ENCODE measurements around the gene CACNA1C. TPM values are rescaled to one million over a fixed set of nuclear protein-coding genes. Genes with fewer than 3 reads are reported as not detected.

The CACNA1C gene
- total RNA-seq, 1 experiment from 2014 or later, result 3.7 TPM

DNA sequence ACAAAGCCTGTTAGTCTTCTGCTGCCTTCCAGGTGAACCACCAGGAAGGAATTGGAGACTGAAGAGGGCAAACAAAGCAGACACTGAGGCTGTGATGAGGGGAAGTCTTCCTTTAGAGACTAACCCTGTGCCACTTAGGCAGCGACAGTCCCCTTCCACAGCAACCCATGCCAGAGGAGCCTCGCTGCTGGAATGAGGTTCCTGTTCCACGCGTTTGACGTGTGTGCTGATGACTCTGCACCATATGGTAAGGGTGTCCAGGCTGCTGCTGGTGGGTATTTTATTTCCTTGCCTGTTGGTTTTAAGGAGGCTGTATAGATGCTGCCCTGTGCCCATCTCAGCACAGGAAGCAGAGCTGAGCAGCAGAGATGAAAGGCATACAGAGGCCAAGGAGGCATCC, 380.1 kb downstream of the CACNA1C start:
- Histone ChIP-seq H3K27ac (ENCODE audit: low read depth, low read length, poor library complexity, severe bottlenecking) (no peak overlapping the region), H3K36me3 (ENCODE audit: insufficient read depth, low read length, poor library complexity, severe bottlenecking) (no peaks in the 10 kb centered on the region), H3K4me1 (ENCODE audit: insufficient read depth, low read length, poor library complexity, severe bottlenecking) (no peaks in the 10 kb centered on the region), H3K4me3 (ENCODE audit: low read depth, low read length, poor library complexity, severe bottlenecking) (no peak overlapping the region), H3K27me3 (replicated peaks; ENCODE audit: insufficient read depth, low read depth, low read length, poor library complexity) (no peaks in the 10 kb centered on the region), H3K9me3 (ENCODE audit: low read depth, low read length, poor library complexity, severe bottlenecking) (no peaks in the 10 kb centered on the region)
- ChIA-PET CTCF (no interaction called here), POLR2A (ENCODE audit: low non-redundant PET) (no interaction called here)
- BruUV-seq (replicated peaks), result no TSS peak
- no peak for TF ChIP-seq EZH2 (IDR thresholded peaks at IDR 0.05; ENCODE audit: borderline replicate concordance, low read depth, low read length, poor library complexity, severe bottlenecking)
- TF ChIP-seq, protein P1, sequence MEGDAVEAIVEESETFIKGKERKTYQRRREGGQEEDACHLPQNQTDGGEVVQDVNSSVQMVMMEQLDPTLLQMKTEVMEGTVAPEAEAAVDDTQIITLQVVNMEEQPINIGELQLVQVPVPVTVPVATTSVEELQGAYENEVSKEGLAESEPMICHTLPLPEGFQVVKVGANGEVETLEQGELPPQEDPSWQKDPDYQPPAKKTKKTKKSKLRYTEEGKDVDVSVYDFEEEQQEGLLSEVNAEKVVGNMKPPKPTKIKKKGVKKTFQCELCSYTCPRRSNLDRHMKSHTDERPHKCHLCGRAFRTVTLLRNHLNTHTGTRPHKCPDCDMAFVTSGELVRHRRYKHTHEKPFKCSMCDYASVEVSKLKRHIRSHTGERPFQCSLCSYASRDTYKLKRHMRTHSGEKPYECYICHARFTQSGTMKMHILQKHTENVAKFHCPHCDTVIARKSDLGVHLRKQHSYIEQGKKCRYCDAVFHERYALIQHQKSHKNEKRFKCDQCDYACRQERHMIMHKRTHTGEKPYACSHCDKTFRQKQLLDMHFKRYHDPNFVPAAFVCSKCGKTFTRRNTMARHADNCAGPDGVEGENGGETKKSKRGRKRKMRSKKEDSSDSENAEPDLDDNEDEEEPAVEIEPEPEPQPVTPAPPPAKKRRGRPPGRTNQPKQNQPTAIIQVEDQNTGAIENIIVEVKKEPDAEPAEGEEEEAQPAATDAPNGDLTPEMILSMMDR (conservative IDR thresholded peaks at IDR 0.05; ENCODE audit: low read depth, low read length), result no peak
- intact Hi-C loops (cut with micrococcal nuclease; ENCODE audit: unreplicated experiment), result no loop called here
- DNase-seq (ENCODE audit: low spot score), result no peak

DNA sequence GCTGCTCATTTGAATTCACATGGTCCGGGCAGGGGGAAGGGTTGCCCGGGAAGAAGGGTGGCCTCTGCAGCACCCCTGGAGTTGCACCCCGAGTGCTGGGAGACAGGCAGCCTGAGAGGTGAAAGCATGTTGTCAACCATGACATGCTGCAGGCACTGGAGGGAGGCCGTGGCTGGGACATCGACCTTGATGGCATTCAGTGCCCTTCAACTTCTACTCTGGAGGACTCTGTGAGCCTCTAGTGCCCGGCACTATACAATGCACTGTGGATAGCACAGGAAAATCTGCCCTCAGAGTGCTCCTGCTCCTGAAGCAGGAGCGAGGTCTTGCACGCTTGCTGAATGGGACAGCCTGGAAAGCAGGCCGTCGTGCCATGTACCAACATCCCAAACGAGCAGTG, 382.7 kb downstream of the CACNA1C start:
- no peaks in the 10 kb centered on the region for H3K36me3 ChIP-seq (ENCODE audit: insufficient read depth, low read length, poor library complexity, severe bottlenecking)
- intact Hi-C loops (cut with micrococcal nuclease; ENCODE audit: unreplicated experiment), result no loop called here
- H3K27me3 ChIP-seq (replicated peaks; ENCODE audit: insufficient read depth, low read depth, low read length, poor library complexity), result no peaks in the 10 kb centered on the region
- TF ChIP-seq, protein P1 (conservative IDR thresholded peaks at IDR 0.05; ENCODE audit: low read depth, low read length), result no peak
- TF ChIP-seq EZH2 (IDR thresholded peaks at IDR 0.05; ENCODE audit: borderline replicate concordance, low read depth, low read length, poor library complexity, severe bottlenecking), result no peak
- CTCF ChIA-PET, result no interaction called here
- no TSS peak for BruUV-seq (replicated peaks)
- H3K4me1 ChIP-seq (ENCODE audit: insufficient read depth, low read length, poor library complexity, severe bottlenecking), result no peaks in the 10 kb centered on the region
- H3K27ac ChIP-seq (ENCODE audit: low read depth, low read length, poor library complexity, severe bottlenecking), result no peak overlapping the region
- POLR2A ChIA-PET (ENCODE audit: low non-redundant PET), result no interaction called here
- no peaks in the 10 kb centered on the region for H3K9me3 ChIP-seq (ENCODE audit: low read depth, low read length, poor library complexity, severe bottlenecking)
- DNase-seq (ENCODE audit: low spot score), result no peak
- no peak overlapping the region for H3K4me3 ChIP-seq (ENCODE audit: low read depth, low read length, poor library complexity, severe bottlenecking)

DNA sequence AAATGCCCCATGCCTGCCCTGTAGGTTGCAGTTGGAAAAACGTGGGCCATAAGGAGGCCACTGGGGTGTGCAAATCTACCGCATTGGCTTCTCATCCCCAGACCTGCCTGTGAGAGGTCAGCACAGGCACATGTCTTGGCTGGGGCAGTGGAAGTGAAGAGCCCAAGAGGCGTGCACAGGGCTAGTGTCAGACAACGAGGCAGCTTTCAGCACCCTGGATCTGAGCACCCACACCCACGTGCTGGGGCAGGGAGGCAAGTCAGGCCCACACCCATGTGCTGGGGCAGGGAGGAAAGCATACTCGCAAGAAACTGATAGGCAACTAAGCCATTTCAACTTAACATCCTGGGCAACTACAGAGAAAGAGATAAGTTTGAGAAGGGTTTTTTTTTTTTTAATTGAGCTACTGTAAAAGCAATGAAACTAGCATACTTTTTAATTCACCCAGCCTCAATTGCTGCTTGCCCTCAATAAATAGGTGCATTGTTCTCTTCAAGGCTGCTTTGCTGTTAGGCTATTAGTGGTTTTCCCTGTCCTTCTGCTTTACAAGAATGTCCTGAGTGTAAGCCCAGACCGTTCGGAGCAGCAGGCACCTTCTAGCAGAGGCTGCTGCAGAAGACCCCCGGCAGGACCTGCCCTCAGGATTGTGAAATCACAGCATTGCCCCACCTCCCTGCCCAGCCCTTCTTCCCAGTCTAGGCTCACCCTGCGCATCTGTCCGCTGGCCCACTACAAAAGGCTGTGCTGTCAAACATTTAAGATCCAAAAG, 386.7 kb downstream of the CACNA1C start:
- POLR2A ChIA-PET (ENCODE audit: low non-redundant PET), result no interaction called here
- no peak overlapping the region for H3K4me3 ChIP-seq (ENCODE audit: low read depth, low read length, poor library complexity, severe bottlenecking)
- CTCF ChIA-PET, result interaction anchor here (0.6 kb wide), 1 partner anchor 45 kb away, joined by 3 read pairs; no protein-coding TSS in a partner anchor
- no peak for DNase-seq (ENCODE audit: low spot score)
- H3K4me1 ChIP-seq (ENCODE audit: insufficient read depth, low read length, poor library complexity, severe bottlenecking), result no peaks in the 10 kb centered on the region
- no peaks in the 10 kb centered on the region for H3K9me3 ChIP-seq (ENCODE audit: low read depth, low read length, poor library complexity, severe bottlenecking)
- intact Hi-C loops (cut with micrococcal nuclease; ENCODE audit: unreplicated experiment), result no loop called here
- H3K27me3 ChIP-seq (replicated peaks; ENCODE audit: insufficient read depth, low read depth, low read length, poor library complexity), result no peaks in the 10 kb centered on the region
- no peak for TF ChIP-seq EZH2 (IDR thresholded peaks at IDR 0.05; ENCODE audit: borderline replicate concordance, low read depth, low read length, poor library complexity, severe bottlenecking)
- TF ChIP-seq, protein P1 (conservative IDR thresholded peaks at IDR 0.05; ENCODE audit: low read depth, low read length), result no peak
- no peaks in the 10 kb centered on the region for H3K36me3 ChIP-seq (ENCODE audit: insufficient read depth, low read length, poor library complexity, severe bottlenecking)
- no peak overlapping the region for H3K27ac ChIP-seq (ENCODE audit: low read depth, low read length, poor library complexity, severe bottlenecking)
- no TSS peak for BruUV-seq (replicated peaks)

Measured in A673 (cell line).